Activated CD4-positive, alpha-beta T cell treated with anti-CD3 and anti-CD28 coated beads for 24 hours (primary cell): ENCODE results near the gene ZEB2.
"Not testable (repeated sequence)": the region's sequence is repeated elsewhere in the genome, so short reads cannot be mapped to it uniquely, and the experiment has no call there.

Experiments
- DNase-seq, 2 donors: peaks; one replicate each; pipeline ENCODE4 v3.0.0-alpha.2; 2020; ENCODE audit warnings: low read depth in 2 of 2

Gene ZEB2

DNA sequence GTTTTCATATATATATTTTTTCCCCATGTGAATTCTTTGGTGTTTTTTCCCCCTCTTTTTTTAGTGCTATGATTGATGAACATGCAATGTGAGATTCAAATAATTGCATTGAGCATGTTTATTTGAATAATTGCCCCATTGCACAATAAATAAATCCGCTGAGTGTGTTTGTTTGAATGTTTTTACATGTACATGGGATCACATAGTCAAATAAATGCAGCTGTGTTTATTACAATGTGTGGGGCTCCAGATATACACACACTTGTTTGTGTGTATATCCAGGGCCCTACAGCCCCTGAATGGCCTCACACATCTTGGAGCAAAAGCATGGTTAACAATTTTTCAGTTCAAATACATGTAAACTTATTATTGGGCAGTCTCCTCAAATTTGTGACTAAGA is 134.5 kb downstream of the ZEB2 start:
- DNase-seq: no peak

DNA sequence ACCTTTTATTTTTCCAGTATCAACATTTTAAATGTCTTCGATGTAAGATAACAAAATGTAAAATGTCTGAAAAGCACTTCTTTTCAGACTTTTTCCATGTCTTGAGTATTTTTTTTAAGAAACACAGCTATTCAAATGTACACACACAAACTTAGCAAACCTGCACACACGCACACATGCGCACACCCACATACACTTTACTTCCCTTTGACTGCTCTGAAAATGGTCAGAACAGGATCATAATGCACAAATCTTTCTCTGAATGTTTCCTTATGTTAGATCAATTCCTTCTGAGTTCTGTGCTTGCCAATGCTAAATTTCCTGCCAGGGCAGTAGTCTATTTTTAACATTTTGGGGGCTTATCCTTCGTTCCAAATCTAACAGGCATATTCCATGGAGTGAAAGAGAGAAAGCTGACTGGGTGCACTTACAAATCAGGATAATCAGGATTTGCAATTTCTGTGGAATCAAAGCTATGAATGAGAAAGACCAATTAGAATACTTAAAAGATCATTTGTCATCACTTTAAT is 136.3 kb downstream of the ZEB2 start:
- DNase-seq: no peak

DNA sequence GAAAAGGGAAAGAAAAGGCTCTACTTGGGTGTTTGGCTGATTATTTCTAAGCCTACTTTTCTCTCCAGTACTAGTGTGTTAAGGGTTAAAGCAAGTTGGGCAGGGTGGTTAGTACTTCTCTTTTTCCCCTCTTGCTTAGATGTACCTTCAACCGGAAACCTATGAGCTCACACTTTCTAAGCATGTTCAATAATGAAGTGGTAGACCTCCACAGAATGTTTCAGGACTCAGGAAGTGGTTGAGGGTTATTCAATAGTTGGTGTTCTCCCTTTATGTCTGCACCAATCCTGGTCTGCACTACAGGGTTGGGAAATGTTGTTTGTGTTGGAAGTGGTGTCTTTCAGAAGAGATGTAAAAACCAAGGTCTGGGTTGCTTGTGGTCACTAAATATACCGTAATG is 137.1 kb downstream of the ZEB2 start:
- DNase-seq: no peak

DNA sequence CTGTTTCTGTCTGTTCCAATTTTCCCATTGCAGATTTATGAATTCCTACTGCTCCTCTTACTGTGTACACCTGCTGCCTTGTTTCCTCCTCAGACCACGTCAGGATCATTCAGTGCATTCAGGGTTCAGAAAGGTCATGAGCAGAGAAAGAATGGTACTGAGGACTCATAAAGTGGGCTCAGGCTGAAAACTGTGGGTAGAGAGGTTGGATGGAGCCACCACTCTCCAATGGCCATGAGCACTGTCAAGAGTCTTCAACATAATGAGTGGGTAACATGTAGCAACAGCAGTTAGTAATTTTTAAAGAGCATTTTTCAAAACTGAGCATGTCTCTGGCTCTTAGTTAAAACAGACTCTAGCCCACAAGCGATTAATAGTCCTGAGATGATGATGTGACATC is 138.2 kb downstream of the ZEB2 start:
- DNase-seq: no peak

DNA sequence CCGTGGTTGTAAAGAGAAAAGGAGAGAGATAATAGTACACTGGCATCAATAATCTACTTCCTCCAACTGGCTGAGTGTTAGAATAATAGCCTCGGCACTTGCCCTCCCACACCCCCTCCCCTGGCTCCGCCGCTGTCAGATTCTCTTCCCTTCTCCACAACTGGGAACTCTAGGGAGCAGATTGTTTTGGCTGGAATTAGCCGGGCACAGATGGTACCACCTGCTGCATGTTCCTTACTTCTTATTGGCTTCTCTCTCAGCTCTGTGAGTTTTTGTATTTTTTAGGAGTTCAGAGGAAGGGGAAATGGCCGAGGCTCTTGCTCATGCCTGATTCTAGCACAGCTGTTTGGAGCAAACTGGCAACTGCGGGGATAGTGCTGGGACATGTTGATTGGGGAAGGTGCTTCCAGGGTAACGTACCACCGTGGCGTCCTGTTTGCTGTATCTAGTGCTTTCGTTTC is 140.0 kb downstream of the ZEB2 start:
- no peak for DNase-seq

DNA sequence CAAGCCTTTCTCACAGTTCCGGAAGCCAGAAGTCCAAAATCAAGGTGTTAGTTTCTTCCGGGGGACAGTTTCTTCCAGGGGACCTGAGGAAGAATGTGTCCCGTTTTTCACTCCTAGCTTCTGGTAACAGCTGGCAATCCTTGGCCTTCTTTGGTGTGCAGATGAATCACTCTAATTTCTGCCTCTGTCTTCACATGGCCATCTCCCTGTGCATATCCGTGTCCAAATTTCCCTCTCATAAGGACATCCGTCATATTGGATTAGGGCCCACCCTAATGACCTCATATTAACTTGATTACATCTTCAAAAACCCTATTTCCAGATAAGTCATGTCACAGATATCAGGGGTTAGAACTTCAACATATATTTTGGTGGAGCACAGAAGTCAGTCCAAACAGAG is 141.4 kb downstream of the ZEB2 start:
- no peak for DNase-seq

DNA sequence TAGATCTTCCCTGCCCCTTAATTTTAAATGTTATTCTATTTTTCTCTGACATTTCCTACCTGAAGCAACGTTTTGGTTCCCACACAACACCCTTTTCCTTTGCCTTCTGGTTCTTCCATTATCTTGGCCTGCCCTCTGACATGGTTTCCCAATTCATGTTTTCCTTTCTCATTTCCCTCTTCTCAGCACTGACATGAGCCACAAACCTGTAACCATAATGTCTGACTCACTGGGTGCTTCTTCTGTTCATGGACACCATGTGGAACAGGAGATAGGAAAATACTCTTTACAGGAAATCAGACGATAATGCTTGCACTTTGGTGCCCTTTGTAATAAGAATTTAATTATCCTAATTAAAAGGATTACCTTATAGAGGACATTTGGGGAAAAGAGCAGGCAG is 142.0 kb downstream of the ZEB2 start:
- DNase-seq: no peak

DNA sequence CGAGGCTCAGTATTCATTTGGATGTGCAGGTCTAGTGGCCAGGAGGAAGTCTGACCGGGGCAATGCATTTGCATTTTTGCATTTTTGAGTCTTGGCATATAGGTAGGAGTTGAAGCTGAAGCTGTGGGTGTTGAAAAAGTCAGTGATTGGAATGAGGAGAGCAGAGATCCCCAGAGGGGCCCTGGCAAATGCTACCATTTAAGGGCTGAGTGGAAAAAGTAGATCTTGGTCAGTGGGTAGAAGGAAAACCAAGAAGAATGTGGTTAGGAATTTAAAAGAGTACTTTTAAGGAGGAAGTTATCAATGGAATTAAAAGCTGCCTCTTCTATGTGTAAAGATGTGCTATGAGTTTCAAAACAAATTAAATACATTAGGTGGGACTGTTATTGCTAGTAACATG is 143.0 kb downstream of the ZEB2 start:
- no peak for DNase-seq

DNA sequence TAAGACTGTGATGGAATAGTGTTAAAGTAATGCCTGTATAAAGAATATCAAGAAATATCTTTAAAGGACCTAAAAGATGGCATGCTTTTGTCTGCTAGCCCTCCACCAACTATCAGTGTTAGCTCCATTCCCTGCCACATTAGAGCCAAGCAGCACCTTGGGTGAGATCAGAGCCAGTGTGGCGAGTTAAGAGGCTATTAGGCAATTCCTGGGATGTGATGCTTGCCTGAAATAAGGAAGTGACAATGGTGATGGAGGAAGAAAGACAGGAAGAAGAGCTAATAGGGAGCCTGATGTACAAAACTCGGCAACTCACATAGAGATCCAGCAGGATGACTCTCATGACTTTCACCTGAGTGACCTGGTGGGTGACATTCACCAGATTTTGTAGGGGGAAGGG is 143.5 kb downstream of the ZEB2 start:
- no peak for DNase-seq

DNA sequence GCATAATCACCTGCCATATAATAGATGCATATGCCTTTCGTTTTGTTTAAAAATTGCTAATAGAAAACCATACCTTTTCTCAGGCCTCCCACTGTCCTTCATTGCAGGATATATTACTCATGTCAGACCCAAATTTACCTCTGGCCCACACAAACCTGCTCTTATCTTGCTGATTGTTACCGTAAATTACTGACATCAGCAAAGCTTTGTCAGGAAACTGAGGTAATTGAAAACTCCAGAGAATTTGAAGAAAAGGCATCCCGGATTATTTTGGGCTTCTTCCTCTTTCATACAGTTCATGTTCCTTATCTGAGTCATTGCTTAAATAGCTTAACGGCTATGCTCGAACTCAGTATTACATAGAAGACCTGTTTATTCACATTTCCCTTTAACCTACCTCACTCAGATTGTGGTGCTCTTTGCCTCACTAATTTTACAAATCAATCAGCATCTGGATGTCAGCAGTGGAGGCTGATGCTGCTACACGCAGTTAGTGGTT is 145.7 kb downstream of the ZEB2 start:
- no peak for DNase-seq

DNA sequence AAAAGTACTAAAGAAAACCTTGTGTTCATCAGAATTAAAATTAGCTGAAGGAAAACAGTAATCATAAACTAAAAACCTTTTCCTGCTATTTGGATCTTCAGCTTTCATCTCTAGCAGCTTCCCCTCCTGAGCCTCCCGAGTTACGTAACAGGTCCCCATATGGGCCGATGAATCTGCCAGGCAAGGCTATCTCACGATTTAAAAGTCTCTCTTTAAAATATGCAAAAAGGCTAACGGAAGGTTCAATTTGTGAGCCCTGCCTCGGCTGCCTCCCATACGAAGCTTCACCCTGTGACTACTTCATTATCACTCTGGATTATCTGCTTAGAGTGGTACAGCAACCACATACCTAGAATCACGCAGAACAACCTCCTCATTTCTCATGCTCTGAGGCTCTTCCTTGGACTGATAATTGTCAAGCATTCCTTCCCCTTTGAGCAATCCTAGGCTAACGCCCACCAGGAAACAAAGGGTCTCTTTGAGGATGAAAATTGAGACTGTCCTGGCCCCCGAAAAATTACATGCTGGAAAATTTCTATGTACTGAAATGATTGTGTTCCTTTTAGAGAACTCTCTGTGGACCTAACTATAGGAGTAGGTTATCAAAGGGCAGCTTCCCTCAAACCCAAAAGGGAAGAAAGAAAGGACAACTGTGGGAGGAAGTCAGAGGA is 147.4 kb downstream of the ZEB2 start:
- no peak for DNase-seq

DNA sequence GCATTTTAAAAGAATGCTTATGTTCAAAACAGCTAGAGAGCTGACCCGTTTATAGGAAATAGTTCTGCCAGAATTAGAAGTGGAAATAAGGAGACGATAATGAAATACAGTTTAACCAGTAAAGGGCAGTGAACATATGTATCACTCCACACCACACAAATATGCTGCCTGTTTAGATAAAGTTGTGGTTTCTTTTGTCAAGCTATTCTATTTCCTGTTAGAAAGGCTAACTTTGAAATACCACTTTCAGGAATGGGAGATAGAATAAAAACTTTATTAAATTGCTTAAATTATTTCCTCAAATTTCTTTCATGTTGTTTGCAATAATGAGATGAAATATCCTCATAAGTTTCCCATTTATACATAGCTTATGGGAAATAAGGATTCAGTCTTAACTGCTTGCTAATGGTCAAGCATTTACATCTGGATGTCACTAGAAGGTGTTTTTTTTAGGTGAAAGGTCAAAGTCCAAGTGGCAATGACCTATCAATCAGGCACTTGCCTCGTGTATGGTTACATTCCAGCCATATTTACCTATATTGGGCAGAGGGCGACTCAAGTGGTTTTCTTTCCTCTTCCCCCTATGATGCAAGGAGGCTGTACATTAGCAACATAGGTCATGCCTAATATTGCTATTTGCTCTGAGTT is 148.9 kb downstream of the ZEB2 start:
- no peak for DNase-seq

DNA sequence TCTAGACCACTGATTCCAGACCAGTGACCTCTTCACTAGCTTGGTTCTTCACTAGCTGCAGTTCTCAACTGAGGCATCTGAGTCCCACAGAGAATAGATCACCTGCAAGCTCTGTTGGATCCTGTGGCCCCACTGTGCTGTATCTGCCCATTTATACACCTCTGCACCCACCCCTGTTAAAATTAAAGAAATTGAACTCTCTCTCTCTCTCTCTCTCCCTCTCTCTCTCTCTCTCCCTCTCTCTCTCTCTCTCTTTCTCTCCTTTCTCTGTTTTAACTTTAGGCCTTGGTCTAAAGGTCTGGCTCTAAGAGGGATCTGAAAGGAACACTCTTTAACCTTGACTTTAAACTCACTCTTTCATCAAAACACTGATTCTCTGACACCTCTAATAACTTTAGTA is 150.5 kb downstream of the ZEB2 start:
- DNase-seq: no peak

DNA sequence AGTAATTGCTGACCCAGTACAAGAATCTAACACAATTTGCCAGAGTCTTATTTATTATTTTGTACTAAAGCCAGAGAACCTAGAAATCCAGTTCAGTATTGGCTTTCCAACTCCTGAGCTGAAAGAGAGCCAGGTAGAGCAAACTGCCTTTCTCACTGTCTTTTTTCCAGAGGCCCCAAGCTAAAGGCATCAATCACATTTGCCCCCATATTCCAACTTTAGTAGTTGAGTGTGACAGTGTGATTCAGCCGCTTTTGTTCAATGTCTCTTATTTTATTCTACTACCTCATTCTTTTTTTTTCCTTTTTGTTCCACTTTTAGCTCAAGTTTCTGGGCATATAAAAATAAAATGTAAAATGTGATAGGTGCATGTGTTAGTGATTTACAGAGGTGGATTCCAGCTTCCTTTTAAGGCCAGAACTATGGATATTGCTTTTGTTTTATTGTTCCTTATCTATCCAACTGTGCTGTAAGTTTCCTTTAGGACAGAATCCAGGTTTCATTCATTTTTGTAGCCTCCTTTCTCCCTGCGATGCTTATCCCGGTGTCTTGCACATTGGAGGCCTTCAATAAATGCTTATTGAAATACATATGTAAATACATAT is 153.0 kb downstream of the ZEB2 start:
- no peak for DNase-seq

DNA sequence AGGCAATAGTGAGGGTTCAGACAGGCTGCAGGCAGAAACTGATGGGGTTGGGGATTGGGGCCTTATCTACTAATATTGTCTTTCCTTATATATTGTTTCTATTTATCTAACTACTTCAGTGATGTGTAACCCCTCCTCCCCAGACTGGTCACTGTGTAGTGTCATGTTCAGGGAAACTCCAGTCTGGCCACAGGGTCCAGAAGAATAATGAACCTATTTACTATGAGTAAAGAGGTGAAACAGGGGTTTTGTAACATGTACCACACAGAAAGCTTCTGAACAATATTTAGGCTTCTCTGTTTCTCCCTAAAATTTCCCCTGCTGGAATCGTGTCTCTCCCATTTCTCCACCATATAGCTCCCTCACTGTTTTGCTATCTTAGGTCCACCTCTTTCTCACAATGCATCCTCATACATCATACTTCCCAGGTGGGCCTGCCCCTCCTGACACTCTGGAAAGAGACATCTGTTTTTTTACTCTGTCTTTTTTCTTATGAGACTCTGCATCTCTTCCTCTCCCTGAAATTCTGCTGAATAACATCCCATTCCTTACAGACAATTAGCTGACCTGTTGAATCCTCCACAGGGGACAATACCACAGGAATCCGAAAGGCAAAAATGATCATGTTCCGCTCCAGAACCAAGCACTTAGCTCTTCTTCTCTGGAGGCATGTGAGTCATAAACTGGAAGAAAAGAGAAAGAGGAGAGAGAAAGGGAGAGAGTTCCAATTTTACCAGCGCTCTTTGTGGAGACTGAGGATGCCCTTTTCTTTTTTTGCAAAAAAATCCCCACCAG is 154.8 kb downstream of the ZEB2 start:
- DNase-seq: no peak

DNA sequence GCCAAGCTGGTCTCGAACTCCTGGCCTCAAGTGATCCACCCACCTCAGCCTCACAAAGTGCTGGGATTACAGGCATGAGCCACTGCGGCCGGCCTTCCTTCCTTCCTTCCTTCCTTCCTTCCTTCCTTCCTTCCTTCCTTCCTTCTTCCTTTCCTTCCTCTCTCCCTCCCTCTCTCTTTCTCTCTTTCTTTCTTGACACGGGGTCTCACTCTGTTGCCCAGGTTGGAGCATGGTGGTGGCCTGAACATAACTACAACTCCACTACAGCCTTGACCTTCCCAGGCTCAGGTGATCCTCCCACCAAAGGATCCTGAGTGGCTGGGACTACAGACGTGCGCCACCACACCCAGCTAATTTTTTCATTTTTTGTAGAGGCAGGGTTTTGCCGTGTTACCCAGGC is 155.7 kb downstream of the ZEB2 start:
- DNase-seq: not testable (repeated sequence)

DNA sequence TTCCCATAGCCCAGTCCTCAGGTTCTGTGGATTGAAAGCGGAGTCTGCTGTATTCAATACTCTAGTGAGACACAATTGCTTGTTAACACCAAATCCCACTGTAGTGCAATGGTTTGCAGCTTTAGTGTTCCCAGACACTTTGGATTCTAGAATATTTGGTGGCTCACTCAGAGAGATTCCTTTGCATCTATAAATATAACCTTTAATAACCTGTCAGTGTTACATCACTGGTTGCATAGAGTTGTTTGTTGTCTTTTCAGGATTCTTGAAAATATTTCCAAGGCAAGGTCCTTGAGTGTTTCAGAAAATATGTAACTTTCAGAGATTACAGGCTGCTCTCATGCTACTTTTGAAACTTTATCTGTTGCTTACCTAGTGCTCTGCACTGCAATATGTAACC is 157.5 kb downstream of the ZEB2 start:
- DNase-seq: no peak

DNA sequence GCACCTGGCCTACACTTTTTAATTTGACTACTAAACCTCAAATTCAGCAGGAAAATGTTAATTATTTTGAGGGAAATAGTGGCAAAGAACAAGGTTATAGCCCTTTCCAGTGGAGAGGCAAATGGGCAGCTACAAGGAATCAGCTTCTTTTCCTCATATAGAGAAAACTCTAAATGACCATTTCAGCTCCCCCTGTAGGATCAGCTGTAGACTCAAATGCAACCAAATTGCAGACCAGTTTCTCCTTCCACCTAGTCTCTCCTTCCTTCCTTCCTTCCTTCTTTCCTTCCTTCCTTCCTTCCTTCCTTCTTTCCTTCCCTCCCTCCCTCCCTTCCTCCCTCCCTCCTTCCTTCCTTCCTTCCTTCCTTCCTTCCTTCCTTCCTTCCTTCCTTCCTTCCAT is 158.2 kb downstream of the ZEB2 start:
- DNase-seq: no peak

DNA sequence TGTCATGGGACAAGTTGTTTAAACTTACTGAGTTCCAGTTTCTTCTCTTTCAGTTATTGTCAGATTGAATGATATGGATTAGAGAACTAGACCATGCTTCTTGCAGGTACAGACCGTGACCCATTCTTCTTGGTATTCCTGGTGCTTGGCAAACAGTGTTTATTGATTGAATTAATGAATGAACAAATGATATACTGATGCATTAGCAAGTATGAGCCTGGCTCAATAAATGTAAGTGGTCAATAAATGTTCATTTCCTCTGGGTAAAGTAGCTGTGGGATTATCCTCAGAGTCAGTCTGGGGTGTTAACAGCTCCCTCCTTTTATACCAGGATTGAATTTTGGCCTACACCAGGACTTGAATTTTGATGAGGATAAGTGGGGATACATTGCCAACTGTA is 160.2 kb downstream of the ZEB2 start:
- DNase-seq: no peak

DNA sequence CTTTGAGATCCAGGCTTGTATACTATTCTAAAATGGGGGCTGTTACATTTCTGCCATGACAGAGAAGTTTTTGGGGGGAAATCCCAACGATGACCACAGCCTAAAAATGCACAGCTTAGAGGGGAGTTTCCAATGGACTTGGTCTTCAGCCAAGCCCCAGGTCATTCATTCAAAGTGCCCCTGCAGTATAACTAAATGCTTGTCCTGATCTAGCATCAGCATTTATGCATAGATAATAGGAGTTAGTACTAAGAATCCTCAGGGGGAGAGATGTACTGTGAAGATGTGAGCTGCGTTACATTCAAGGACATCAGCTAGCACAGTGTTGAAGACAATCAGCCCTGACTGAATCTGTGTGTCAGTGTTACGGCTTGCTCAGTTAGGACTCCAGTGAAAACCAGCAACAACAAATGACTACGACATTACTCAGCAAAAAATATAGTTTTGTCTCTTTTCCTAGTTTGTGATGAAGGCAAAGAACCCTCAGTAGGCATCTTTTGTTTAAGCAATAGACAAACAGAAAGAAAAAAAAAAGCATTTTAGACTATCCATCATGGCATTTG is 160.9 kb downstream of the ZEB2 start:
- no peak for DNase-seq

DNA sequence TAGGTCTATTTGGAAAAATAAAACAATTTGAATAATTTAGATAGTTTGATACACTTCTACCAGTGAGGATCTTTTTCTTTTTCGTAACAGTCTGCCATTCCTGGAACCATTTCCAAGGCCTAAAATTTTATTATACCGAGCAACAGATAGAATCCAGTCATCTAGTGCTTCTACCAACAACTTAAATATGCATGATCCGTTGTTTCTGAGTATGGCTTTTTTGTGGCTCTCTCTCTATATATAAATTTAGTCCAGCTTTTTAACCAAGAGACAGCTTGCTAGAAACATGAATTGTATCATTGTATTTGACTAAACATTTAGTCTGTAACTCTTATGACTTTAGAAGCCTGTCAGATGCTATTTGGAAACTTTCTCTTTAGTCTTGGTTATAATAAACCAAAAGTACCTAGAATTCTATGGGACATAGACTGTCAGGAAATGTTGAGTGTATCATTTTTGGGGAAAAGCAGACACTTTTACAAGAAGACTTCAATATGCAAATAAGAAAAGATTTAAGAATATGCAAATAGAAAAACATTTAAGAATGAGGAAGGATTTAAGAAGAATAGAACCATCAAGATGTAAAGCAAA is 161.4 kb downstream of the ZEB2 start:
- no peak for DNase-seq
